Inflammatory macrophage treated with lipopolysaccharide for 4 hours (primary cell): ENCODE data around the gene LTBP4.
A peak's percentile ranks its signal among the peaks of the same experiment; 100 is the strongest.
"Not testable (repeated sequence)": the region's sequence is repeated elsewhere in the genome, so short reads cannot be mapped to it uniquely, and the experiment has no call there.

Experiments
- DNase-seq: peaks from one replicate; pipeline ENCODE4 v3.0.0-alpha.2; 2020

LTBP4 gene

DNA sequence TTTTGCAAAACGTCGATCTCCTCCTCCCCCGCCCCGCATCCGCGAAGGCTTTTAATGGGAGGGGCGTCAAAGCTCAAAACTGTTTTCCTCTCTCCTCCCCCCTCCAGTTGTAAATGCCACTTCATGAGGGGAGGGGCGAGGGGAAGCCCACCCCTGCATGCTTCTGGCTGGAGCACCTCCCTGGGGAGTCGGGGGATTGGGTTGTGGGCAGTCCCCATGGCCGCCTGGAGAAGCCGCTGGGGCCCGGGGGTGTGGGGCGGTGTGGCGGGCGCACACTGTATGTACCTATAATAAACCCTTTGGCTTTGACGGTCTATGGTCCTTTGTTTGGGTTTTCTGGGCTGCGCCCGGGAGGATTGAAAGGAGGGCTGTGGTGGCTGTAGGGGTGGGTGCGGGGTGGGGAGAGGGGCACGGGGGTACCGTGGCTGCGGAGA lies 25.0 kb upstream of the LTBP4 start:
- DNase-seq = no peak

DNA sequence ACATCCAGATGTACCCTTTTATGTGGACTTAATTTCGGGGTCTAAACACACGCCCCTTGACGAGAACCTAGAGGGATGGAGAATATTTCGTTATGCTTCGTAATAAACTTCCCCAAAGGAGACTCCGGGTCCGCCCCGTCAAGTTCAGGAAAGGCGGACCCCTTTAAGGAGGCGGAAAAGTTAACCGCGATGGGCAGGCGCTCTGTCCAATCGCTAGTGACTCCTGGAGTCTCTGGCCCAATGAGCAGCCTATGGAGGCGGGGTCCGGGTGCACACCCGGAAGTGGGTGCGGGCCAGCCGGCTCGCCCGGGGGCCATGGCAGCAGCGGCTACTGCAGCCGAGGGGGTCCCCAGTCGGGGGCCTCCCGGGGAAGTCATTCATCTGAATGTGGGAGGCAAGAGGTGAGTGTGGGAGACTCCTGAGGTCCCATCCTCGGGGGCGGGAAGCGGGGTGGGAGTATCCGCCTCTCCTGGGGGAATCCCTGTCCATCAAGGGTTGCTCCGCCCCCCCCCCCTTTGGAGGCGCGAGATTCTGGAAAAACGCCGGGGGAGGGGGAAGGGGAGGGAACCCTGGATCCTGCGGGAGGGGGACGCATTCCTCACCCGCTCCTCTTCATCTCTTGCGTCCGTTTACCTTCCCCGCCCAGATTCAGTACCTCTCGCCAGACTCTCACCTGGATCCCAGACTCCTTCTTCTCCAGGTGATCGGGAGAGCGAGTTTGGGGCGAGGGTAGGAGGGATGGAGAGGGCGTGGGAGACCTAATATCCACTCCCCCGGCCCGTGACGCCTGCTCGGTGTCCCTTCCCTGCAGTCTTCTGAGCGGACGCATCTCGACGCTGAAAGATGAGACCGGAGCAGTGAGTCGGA lies 24.4 kb upstream of the LTBP4 start, which contains the start of gene SHKBP1:
Gene SHKBP1, plus strand, starts transcription at position 289 of the 867 bp plus-strand sequence. Its CDS starts 27 bp downstream, at position 316.
- DNase-seq = peak; percentile 98

- DNase-seq = peak; percentile 87
Observed at GRCh38 chr19:40578442-40578908, 22.7 kb upstream of the LTBP4 start.

DNA sequence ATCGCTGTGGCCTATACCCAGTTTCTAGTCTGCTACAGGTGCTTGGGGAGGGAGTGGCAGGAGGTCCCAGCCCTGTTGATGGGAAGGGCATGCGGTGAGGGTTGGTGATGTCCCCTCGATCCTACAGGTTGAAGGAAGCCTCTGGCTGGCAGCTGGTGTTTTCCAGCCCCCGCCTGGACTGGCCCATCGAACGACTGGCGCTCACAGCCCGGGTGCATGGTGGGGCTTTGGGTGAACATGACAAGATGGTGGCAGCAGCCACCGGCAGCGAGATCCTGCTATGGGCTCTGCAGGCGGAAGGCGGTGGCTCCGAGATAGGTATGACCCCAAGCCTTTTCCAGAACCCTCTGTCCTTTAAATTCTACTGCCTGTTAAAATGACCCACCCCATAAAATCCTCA lies 20.6 kb upstream of the LTBP4 start:
- no peak for DNase-seq

DNA sequence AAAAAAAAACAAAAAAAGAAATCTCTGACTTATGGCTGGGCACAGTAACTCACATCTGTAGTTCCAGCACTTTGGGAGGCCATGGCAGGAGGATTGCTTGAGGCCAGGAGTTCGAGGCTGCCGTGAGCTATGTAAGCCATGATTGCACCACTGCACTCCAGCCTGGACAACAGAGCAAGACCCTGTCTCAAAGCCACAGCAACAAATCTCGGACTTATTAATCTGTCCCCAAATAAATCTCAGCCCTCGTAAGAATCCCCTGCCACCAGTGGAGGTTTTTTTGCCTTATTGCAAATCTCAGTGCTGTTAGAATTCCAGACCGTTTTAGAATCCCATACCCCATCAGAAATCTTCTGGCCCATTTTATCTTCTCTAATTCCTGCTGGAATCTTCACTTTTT lies 19.6 kb upstream of the LTBP4 start:
- no peak for DNase-seq

GRCh38 chr19:40582467-40582866 lies 18.7 kb upstream of the LTBP4 start:
- no peak for DNase-seq

GRCh38 chr19:40583283-40583682 lies 17.9 kb upstream of the LTBP4 start:
- no peak for DNase-seq

DNA sequence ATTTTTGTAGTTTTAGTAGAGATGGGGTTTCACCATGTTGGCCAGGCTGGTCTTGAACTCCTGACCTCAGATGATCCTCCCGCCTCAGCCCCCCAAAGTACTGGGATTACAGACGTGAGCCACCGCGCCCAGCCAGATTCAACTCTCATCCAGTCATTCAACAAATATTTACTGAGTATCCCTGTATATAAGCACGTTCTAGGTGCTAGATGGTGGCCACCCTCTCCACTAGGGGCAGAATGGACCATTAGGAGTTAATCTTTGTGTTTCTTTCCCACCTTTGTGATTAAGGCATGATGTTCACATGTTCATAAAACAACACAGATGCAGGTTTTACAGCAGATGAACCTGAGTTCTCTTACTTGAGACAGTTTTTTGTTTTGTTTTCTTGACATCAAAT lies 17.2 kb upstream of the LTBP4 start:
- DNase-seq = no peak

- DNase-seq = peak; percentile 96
Observed at GRCh38 chr19:40585241-40585981, 15.8 kb upstream of the LTBP4 start.

- no peak for DNase-seq
Observed at GRCh38 chr19:40585982-40586422, 15.2 kb upstream of the LTBP4 start.

DNA sequence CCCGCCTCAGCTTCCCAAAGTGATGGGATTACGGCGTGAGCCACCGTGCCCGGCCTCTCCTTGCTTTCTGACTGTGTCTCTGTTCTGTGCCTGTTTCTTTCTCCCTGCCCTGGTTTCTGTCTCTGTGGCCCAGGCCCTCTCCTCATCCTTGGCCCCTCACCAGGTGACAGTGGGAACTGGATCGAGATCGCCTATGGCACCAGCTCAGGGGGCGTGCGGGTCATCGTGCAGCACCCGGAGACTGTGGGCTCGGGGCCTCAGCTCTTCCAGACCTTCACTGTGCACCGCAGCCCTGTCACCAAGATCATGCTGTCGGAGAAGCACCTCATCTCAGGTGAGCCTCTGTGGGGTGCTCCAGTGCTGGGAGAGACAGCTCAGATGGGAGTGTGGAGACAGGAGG lies 14.6 kb upstream of the LTBP4 start:
- DNase-seq = no peak

GRCh38 chr19:40588110-40588854 lies 12.9 kb upstream of the LTBP4 start:
- no peak for DNase-seq

GRCh38 chr19:40588926-40589569 lies 12.1 kb upstream of the LTBP4 start:
- no peak for DNase-seq

DNA sequence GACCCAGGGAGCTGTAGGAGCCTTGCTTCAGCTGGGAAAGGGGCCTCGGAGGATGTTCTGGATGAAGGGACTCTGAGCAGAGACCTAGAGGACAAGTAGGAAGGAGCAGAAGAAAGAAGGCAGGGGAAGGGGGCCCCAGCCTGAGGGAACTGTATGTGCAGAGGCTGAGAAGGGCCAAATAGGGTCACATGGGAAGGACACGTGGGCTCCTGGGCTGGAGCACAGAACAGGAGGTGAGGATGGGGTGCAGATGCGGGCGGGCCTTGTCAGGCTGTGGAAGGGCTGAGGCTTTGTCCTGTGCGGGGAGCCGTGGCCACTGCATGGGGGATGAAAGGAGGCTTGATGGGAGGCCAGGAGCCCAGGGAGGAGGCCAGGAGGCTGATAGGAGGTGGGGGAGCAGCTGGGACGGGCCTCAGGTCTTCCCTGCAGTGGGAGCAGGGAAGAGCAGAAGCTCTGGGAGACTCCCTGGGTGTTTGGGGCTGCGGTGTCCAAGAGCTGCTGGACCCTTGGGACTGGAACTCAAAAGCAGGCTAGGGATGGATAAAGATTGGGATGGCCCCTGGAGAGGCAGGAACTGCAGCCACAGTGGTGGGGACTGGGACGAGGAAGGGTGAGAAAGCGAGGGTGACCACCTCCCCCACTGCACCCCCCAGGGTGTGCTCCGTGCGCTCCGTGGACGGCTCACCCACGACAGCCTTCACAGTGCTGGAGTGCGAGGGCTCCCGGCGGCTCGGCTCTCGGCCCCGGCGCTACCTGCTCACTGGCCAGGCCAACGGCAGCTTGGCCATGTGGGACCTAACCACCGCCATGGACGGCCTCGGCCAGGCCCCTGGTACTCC lies 11.4 kb upstream of the LTBP4 start:
- no peak for DNase-seq

- DNase-seq = no peak
Observed at GRCh38 chr19:40590464-40591265, 10.5 kb upstream of the LTBP4 start.

GRCh38 chr19:40591724-40592123 lies 9.4 kb upstream of the LTBP4 start:
- not testable (repeated sequence) for DNase-seq

GRCh38 chr19:40592170-40592569 lies 9.0 kb upstream of the LTBP4 start:
- peak; percentile 80 for DNase-seq

- no peak for DNase-seq
Observed at GRCh38 chr19:40594255-40594654, 6.9 kb upstream of the LTBP4 start.

GRCh38 chr19:40594657-40595091 lies 6.5 kb upstream of the LTBP4 start:
- no peak for DNase-seq

GRCh38 chr19:40596608-40597328 lies 4.4 kb upstream of the LTBP4 start:
- peak; percentile 64 for DNase-seq
